ENCODE measurements around the gene CACNA1D. TPM values are rescaled to one million over a fixed set of nuclear protein-coding genes. Genes with fewer than 3 reads are reported as not detected.
"Not testable (repeated sequence)": the region's sequence is repeated elsewhere in the genome, so short reads cannot be mapped to it uniquely, and the experiment has no call there.

The CACNA1D gene
- total and polyA plus RNA-seq, 2 donors from 2014 or later, result 3.7 to 35.7 TPM

- peak overlapping the region; percentile 18 to 32 for H3K27ac ChIP-seq (ENCODE audit: low read depth in 2 of 2, low read length in 2 of 2)
- H3K9me3 ChIP-seq (ENCODE audit: control insufficient read depth in 2 of 3, insufficient read depth in 1 of 3, low read length in 3 of 3), result peaks cover 0 to 8% (median 0%) of the 10 kb centered on the region in 3 donors
- H3K9ac ChIP-seq (ENCODE audit: low read length in 3 of 3), result no peak overlapping the region
- TF ChIP-seq CTCF (IDR thresholded peaks at IDR 0.05; ENCODE audit: borderline replicate concordance, extremely low read depth, insufficient read depth), result no peak
- H3K4me1 ChIP-seq (ENCODE audit: control insufficient read depth in 2 of 3, insufficient read depth in 2 of 3, low read depth in 1 of 3, low read length in 3 of 3), result no peaks in the 10 kb centered on the region
- no peaks in the 10 kb centered on the region for H3K36me3 ChIP-seq (ENCODE audit: control insufficient read depth in 2 of 3, insufficient read depth in 3 of 3, low read length in 3 of 3)
- no peaks in the 10 kb centered on the region for H3K27me3 ChIP-seq (ENCODE audit: control insufficient read depth, insufficient read depth, low read length)
- intact Hi-C loops (cut with DNase I), result no loop called here
- FAIRE-seq (no peak), DNase-seq (peak in 2 of 5 donors; percentile 9 to 72)
- no peak overlapping the region for H3K4me3 ChIP-seq (ENCODE audit: low read length in 3 of 3)
Measured at GRCh38 chr3:53464424-53464823, 30.0 kb upstream of the CACNA1D start.

GRCh38 chr3:53469758-53470157, 24.7 kb upstream of the CACNA1D start:
- intact Hi-C loops (cut with DNase I); H3K9me3 ChIP-seq (ENCODE audit: control insufficient read depth in 2 of 3, insufficient read depth in 1 of 3, low read length in 3 of 3); H3K36me3 ChIP-seq (ENCODE audit: control insufficient read depth in 2 of 3, insufficient read depth in 3 of 3, low read length in 3 of 3); H3K4me3 ChIP-seq (ENCODE audit: low read length in 3 of 3); DNase-seq; FAIRE-seq; H3K27me3 ChIP-seq (ENCODE audit: control insufficient read depth, insufficient read depth, low read length); H3K4me1 ChIP-seq (ENCODE audit: control insufficient read depth in 2 of 3, insufficient read depth in 2 of 3, low read depth in 1 of 3, low read length in 3 of 3); H3K27ac ChIP-seq (ENCODE audit: low read depth in 2 of 2, low read length in 2 of 2); H3K9ac ChIP-seq (ENCODE audit: low read length in 3 of 3): not testable (repeated sequence)

- no peak overlapping the region for H3K4me3 ChIP-seq (ENCODE audit: low read length in 3 of 3)
- no peaks in the 10 kb centered on the region for H3K9me3 ChIP-seq (ENCODE audit: control insufficient read depth in 2 of 3, insufficient read depth in 1 of 3, low read length in 3 of 3)
- H3K27me3 ChIP-seq (ENCODE audit: control insufficient read depth, insufficient read depth, low read length), result no peaks in the 10 kb centered on the region
- no peak overlapping the region for H3K27ac ChIP-seq (ENCODE audit: low read depth in 2 of 2, low read length in 2 of 2)
- FAIRE-seq, result no peak
- intact Hi-C loops (cut with DNase I), result no loop called here
- H3K36me3 ChIP-seq (ENCODE audit: control insufficient read depth in 2 of 3, insufficient read depth in 3 of 3, low read length in 3 of 3), result no peaks in the 10 kb centered on the region
- TF ChIP-seq CTCF (IDR thresholded peaks at IDR 0.05; ENCODE audit: borderline replicate concordance, extremely low read depth, insufficient read depth), result no peak
- H3K4me1 ChIP-seq (ENCODE audit: control insufficient read depth in 2 of 3, insufficient read depth in 2 of 3, low read depth in 1 of 3, low read length in 3 of 3), result peaks cover 0 to 3% (median 3%) of the 10 kb centered on the region in 3 donors
- no peak overlapping the region for H3K9ac ChIP-seq (ENCODE audit: low read length in 3 of 3)
- DNase-seq, result no peak
Measured at GRCh38 chr3:53473422-53473821, 21.0 kb upstream of the CACNA1D start.

GRCh38 chr3:53476372-53476771, 18.0 kb upstream of the CACNA1D start:
- H3K27ac ChIP-seq (ENCODE audit: low read depth in 2 of 2, low read length in 2 of 2); H3K36me3 ChIP-seq (ENCODE audit: control insufficient read depth in 2 of 3, insufficient read depth in 3 of 3, low read length in 3 of 3); H3K9ac ChIP-seq (ENCODE audit: low read length in 3 of 3); intact Hi-C loops (cut with DNase I); DNase-seq; FAIRE-seq; H3K4me3 ChIP-seq (ENCODE audit: low read length in 3 of 3); H3K27me3 ChIP-seq (ENCODE audit: control insufficient read depth, insufficient read depth, low read length); H3K9me3 ChIP-seq (ENCODE audit: control insufficient read depth in 2 of 3, insufficient read depth in 1 of 3, low read length in 3 of 3): not testable (repeated sequence)
- peaks cover 0 to 15% (median 10%) of the 10 kb centered on the region in 3 donors for H3K4me1 ChIP-seq (ENCODE audit: control insufficient read depth in 2 of 3, insufficient read depth in 2 of 3, low read depth in 1 of 3, low read length in 3 of 3)

GRCh38 chr3:53477689-53478088, 16.7 kb upstream of the CACNA1D start:
- Histone ChIP-seq H3K27ac (ENCODE audit: low read depth in 2 of 2, low read length in 2 of 2) (peak overlapping the region in 1 of 2 donors; percentile 41), H3K4me1 (ENCODE audit: control insufficient read depth in 2 of 3, insufficient read depth in 2 of 3, low read depth in 1 of 3, low read length in 3 of 3) (peaks cover 0 to 15% (median 10%) of the 10 kb centered on the region in 3 donors)
- H3K27me3 ChIP-seq (ENCODE audit: control insufficient read depth, insufficient read depth, low read length); FAIRE-seq; H3K4me3 ChIP-seq (ENCODE audit: low read length in 3 of 3); intact Hi-C loops (cut with DNase I); DNase-seq; H3K9ac ChIP-seq (ENCODE audit: low read length in 3 of 3); H3K36me3 ChIP-seq (ENCODE audit: control insufficient read depth in 2 of 3, insufficient read depth in 3 of 3, low read length in 3 of 3); H3K9me3 ChIP-seq (ENCODE audit: control insufficient read depth in 2 of 3, insufficient read depth in 1 of 3, low read length in 3 of 3): not testable (repeated sequence)

Data from kidney (tissue), 14 donors.